ENCODE data around the gene CDK13.

DNA sequence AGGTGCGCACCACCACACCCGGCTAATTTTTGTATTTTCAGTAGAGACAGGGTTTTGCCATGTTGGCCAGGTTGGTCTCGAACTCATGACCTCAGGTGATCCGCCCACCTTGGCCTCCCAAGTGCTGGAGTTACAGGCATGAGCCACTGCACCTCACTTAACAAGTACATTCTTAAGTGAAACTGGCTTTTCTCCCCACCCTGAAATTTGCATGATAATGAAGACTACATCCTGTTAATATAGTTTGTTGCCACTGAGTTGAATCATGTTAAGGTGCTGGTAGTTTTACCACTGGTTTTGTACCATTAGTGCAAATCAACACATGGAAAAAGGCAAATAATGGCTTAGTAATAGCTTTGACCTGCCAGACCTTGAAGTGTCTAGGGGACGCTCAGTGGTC is 122.2 kb downstream of the CDK13 start:
- TF ChIP-seq CTCF (IDR thresholded peaks at IDR 0.05) (no peak), EP300 (IDR thresholded peaks at IDR 0.05) (no peak)

Data from ovary (tissue), 3 donors.